Parathyroid adenoma (tissue), 2 donors: Measurements from ENCODE around the gene ASIC2.

Experiments
- H2AFZ ChIP-seq: fragments of 300-600 bp; sonication (generic); one replicate; pipeline ENCODE4 v1.7.0; 2017; ENCODE audit warnings: antibody characterized with exemption, mild to moderate bottlenecking
- H3K27ac ChIP-seq: fragments of 300-600 bp; sonication (generic); one replicate; pipeline ENCODE4 v1.7.0; 2017
- H3K27me3 ChIP-seq: fragments of 300-600 bp; sonication (generic); one replicate; pipeline ENCODE4 v1.7.0; 2017; ENCODE audit warnings: low read length; ENCODE audit not compliant: control insufficient read depth, insufficient read depth
- H3K36me3 ChIP-seq: fragments of 300-600 bp; sonication (generic); one replicate; pipeline ENCODE4 v1.7.0; 2017; ENCODE audit warnings: low read length; ENCODE audit not compliant: control insufficient read depth, insufficient read depth
- H3K4me1 ChIP-seq: fragments of 300-600 bp; sonication (generic); one replicate; pipeline ENCODE4 v1.7.0; 2017; ENCODE audit warnings: control low read depth
- H3K4me2 ChIP-seq: fragments of 300-600 bp; sonication (generic); one replicate; pipeline ENCODE4 v1.7.0; 2017; ENCODE audit warnings: low read length
- H3K4me3 ChIP-seq: fragments of 300-600 bp; sonication (generic); one replicate; pipeline ENCODE4 v1.7.0; 2017; ENCODE audit warnings: low read depth, low read length
- H3K79me2 ChIP-seq: fragments of 300-600 bp; sonication (generic); one replicate; pipeline ENCODE4 v1.7.0; 2017; ENCODE audit warnings: control low read depth
- H3K9ac ChIP-seq: fragments of 300-600 bp; sonication (generic); one replicate; pipeline ENCODE4 v1.7.0; 2017; ENCODE audit warnings: mild to moderate bottlenecking
- H3K9me3 ChIP-seq: fragments of 300-600 bp; sonication (generic); one replicate; pipeline ENCODE4 v1.7.0; 2017; ENCODE audit warnings: low read length; ENCODE audit not compliant: control insufficient read depth
- CTCF ChIP-seq: fragments of 300-600 bp; sonication (generic); IDR thresholded peaks from one replicate; pipeline ENCODE4 v1.7.0; 2017; ENCODE audit warnings: antibody characterized with exemption, mild to moderate bottlenecking
- donor health status: primary hyperparathyroidism.

The ASIC2 gene

GRCh38 chr17:33218698-33219601, 74.1 kb downstream of the ASIC2 start:
- H3K9ac ChIP-seq, result no peak overlapping the region
- no peak for TF ChIP-seq CTCF
- no peak overlapping the region for H3K27ac ChIP-seq
- no peaks in the 10 kb centered on the region for H3K4me1 ChIP-seq
- no peak overlapping the region for H2AFZ ChIP-seq
- H3K4me2 ChIP-seq, result no peak overlapping the region
- H3K79me2 ChIP-seq, result no peaks in the 10 kb centered on the region
- H3K9me3 ChIP-seq, result no peaks in the 10 kb centered on the region
- no peak overlapping the region for H3K4me3 ChIP-seq
- no peaks in the 10 kb centered on the region for H3K27me3 ChIP-seq
- no peaks in the 10 kb centered on the region for H3K36me3 ChIP-seq

- H3K4me1 ChIP-seq, result no peaks in the 10 kb centered on the region
- no peaks in the 10 kb centered on the region for H3K27me3 ChIP-seq
- H3K79me2 ChIP-seq, result no peaks in the 10 kb centered on the region
- no peak overlapping the region for H3K4me2 ChIP-seq
- no peak overlapping the region for H2AFZ ChIP-seq
- H3K9me3 ChIP-seq, result no peaks in the 10 kb centered on the region
- no peaks in the 10 kb centered on the region for H3K36me3 ChIP-seq
- no peak for TF ChIP-seq CTCF
- H3K27ac ChIP-seq, result no peak overlapping the region
- no peak overlapping the region for H3K4me3 ChIP-seq
- H3K9ac ChIP-seq, result no peak overlapping the region
Observed at GRCh38 chr17:33217891-33218290, 75.2 kb downstream of the ASIC2 start.

- H3K9me3 ChIP-seq, result no peaks in the 10 kb centered on the region
- no peaks in the 10 kb centered on the region for H3K4me1 ChIP-seq
- no peak overlapping the region for H3K4me2 ChIP-seq
- no peak overlapping the region for H3K4me3 ChIP-seq
- H2AFZ ChIP-seq, result no peak overlapping the region
- H3K9ac ChIP-seq, result no peak overlapping the region
- no peaks in the 10 kb centered on the region for H3K27me3 ChIP-seq
- no peaks in the 10 kb centered on the region for H3K36me3 ChIP-seq
- H3K27ac ChIP-seq, result no peak overlapping the region
- no peaks in the 10 kb centered on the region for H3K79me2 ChIP-seq
- TF ChIP-seq CTCF, result no peak
Observed at GRCh38 chr17:33214996-33215395, 78.1 kb downstream of the ASIC2 start.

- Histone ChIP-seq H3K4me1 (no peaks in the 10 kb centered on the region), H3K4me2 (no peak overlapping the region), H3K36me3 (no peaks in the 10 kb centered on the region), H3K9ac (no peak overlapping the region), H3K4me3 (no peak overlapping the region), H3K27ac (no peak overlapping the region), H3K79me2 (no peaks in the 10 kb centered on the region), H3K27me3 (no peaks in the 10 kb centered on the region), H2AFZ (no peak overlapping the region), H3K9me3 (no peaks in the 10 kb centered on the region)
- TF ChIP-seq CTCF, result no peak
Observed at GRCh38 chr17:33210285-33210684, 82.8 kb downstream of the ASIC2 start.

GRCh38 chr17:33209671-33210070, 83.4 kb downstream of the ASIC2 start:
- Histone ChIP-seq H3K36me3 (no peaks in the 10 kb centered on the region), H2AFZ (no peak overlapping the region), H3K27me3 (no peaks in the 10 kb centered on the region), H3K9me3 (no peaks in the 10 kb centered on the region), H3K27ac (no peak overlapping the region), H3K4me3 (no peak overlapping the region), H3K4me1 (no peaks in the 10 kb centered on the region), H3K79me2 (no peaks in the 10 kb centered on the region), H3K9ac (no peak overlapping the region), H3K4me2 (no peak overlapping the region)
- TF ChIP-seq CTCF, result no peak
